ENCODE measurements around the gene BBX.
"Not testable (repeated sequence)": the region's sequence is repeated elsewhere in the genome, so short reads cannot be mapped to it uniquely, and the experiment has no call there.

BBX gene

DNA sequence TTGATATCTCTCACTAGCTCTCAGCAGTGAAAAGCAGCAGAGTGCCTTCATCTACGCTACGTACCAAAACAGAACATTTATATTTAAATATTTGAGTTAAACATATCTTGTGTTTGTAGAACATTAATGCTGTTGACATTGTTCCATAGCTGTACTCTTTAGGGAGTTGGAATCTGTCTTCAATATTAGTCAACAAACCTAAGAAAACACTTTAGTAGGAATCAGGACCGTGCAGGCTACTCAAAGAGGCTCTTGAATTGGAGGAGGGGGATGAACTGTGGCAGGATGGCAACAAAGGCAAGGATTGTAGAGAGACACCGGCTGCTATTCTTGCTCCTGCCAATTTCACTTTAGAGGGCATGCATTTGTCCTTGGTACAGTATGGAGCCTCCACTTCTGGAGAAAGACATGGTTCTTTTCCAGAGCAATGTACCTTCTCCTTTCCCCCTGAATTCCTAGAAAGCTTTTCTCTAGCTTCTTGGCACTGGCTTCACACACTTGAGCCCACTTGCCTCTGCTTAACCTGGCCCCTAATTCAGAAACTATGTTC, 302.1 kb downstream of the BBX start:
- FAIRE-seq (no peak), DNase-seq (ENCODE audit: insufficient read length, low spot score) (no peak)
- no peak for TF ChIP-seq POLR2A (IDR thresholded peaks at IDR 0.05; ENCODE audit: low read depth, low read length)

DNA sequence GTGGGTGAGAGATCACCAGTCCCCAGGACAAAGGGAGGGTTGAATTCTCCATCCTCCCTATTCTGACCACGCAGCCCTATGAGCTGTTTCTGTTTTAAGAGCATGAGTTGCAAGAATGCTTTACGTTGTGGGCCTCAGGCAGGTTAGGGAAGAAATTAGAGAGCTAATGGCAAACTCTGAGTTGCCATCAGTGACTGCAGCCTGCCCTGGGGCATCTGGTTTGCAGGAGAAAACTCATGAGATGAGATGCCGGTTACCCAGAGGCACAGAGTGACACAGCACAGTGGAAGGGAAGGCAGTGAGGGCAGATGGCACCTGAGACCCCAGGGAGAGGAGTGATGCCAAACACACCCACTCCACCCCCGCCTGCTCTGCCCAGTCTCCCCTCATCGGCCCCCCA, 302.8 kb downstream of the BBX start:
- FAIRE-seq (no peak), DNase-seq (ENCODE audit: insufficient read length, low spot score) (no peak)
- TF ChIP-seq POLR2A (IDR thresholded peaks at IDR 0.05; ENCODE audit: low read depth, low read length): no peak

DNA sequence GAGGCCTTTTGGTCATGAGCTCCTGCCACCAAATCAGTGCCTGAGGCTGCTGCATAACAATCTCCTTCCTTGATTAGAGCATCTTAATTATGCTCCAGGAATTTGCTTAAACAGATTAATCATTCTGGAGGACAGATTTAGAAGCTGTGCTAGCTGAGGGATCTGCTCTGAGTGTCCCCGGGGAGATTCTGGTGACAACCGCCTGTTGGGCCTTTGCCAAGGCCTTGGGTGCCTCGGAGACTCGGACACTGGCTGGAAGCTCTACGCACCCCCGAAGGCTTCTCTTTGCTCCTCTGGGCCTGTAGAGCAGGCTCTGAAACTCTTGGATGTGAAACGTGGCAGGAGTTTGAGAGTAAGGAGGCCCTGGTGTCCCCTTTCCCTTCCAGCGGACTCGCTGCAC, 304.0 kb downstream of the BBX start:
- DNase-seq (ENCODE audit: insufficient read length, low spot score) (no peak), FAIRE-seq (no peak)
- no peak for TF ChIP-seq POLR2A (IDR thresholded peaks at IDR 0.05; ENCODE audit: low read depth, low read length)

DNA sequence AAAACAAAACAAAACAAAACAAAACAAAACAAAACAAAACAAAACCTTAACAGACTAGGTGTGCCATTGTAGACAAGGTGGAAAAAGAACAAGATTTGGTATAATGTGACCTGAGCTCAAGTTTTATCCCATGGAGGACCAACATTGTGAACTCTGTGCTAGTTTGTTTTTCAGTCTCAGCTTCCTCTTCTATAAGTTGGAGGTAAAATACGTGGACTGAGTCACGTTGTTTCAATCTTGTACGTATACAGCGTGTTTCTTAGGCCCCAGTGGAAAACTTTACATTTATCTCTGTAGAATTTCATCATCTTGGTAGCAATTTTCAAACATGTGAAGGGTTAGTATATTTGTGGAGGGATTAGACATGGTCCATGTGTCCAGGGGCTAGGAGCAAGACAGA, 306.4 kb downstream of the BBX start:
- FAIRE-seq (no peak), DNase-seq (ENCODE audit: insufficient read length, low spot score) (no peak)
- no peak for TF ChIP-seq POLR2A (IDR thresholded peaks at IDR 0.05; ENCODE audit: low read depth, low read length)

DNA sequence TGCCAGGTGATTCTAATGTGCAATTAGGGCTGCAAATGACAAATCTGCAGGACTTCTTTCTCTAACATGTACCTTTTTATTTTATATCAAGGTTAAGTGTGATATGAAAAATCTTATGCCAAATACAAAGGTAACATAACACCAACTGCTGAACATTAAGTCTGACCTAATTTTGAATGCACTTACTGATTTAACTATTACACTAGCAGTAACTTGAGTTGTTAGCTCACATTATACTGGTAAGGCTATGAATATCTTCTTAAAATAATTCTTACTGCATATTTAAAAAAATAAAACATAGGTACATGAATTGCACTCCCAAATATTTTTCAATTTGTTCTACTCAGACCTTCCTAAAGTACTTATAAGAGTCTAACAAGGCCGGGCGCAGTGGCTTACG, 308.8 kb downstream of the BBX start:
- no peak for FAIRE-seq
- DNase-seq (ENCODE audit: insufficient read length, low spot score): no peak
- TF ChIP-seq POLR2A (IDR thresholded peaks at IDR 0.05; ENCODE audit: low read depth, low read length): no peak

DNA sequence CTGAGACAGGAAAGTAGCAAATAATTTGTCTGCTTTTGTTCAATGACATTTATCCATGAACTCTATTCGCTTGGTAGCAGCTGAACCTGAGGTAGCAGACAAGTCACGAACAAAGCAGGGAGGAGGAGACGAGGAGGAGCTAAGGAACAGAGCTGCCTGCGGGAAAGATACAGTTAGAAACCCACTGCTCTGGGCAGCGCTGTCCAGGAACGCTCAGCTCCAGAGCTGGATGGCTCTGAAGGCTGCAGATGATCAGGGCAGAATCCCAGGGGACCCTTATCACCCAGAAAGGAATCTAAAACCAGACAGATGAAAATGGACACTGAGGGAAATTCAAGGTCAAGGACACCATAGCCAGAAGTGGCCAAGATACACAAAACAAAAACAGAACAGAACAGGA, 310.3 kb downstream of the BBX start:
- FAIRE-seq: no peak
- DNase-seq (ENCODE audit: insufficient read length, low spot score): no peak
- TF ChIP-seq POLR2A (IDR thresholded peaks at IDR 0.05; ENCODE audit: low read depth, low read length): no peak

DNA sequence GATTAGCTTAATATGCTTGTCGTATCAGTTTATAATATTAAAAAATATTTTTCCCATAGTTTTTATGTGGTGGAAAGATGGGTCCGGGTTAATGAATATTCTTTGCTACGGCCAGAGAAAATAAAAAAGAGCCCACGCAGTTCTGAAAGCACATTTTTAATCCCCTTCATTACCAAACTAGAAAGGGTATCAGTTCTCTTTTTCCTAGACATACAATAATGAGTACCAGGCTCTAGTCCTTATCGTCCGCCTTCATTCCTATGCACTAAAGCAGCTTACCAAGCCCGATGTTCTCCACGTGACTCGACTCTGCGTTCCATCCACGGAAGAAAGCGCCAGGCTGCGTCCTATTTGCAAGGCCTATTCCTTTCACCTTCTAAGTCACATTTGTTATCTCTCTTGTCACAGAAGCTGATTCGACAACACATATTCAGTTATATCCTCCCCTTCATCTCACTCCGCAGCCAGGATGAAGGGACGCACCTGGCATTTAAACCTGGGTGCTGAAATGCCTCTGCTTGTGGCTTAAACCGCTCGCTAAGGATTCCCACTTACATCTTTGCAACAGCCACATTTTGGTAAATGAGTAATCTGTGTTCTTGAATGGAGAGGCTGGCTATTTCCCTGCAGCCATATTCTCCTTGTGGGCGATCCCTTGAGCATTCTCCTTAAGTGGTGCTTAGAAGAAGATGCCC, 311.1 kb downstream of the BBX start:
- FAIRE-seq (no peak), DNase-seq (ENCODE audit: insufficient read length, low spot score) (no peak)
- TF ChIP-seq POLR2A (IDR thresholded peaks at IDR 0.05; ENCODE audit: low read depth, low read length): no peak

DNA sequence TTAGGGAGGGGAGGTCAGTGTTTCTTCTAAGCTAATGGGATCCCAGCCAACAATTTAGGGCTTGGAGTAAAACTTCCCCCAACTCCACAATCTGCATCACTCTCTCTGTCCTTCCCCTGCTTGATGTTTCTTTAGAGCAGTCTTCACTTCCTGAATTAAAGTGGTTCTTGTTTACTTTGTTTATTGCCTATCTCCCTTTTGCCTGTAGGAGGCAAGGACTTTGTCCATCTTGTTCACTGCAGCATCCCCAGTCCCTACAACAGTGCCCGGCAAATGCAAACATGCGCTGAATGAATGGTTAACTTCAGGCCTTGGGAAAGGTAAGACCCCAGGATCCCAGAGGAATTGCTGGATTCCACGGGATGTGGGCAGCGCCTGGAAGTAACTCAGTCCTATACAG, 312.2 kb downstream of the BBX start:
- not testable (repeated sequence) for DNase-seq (ENCODE audit: insufficient read length, low spot score); FAIRE-seq

DNA sequence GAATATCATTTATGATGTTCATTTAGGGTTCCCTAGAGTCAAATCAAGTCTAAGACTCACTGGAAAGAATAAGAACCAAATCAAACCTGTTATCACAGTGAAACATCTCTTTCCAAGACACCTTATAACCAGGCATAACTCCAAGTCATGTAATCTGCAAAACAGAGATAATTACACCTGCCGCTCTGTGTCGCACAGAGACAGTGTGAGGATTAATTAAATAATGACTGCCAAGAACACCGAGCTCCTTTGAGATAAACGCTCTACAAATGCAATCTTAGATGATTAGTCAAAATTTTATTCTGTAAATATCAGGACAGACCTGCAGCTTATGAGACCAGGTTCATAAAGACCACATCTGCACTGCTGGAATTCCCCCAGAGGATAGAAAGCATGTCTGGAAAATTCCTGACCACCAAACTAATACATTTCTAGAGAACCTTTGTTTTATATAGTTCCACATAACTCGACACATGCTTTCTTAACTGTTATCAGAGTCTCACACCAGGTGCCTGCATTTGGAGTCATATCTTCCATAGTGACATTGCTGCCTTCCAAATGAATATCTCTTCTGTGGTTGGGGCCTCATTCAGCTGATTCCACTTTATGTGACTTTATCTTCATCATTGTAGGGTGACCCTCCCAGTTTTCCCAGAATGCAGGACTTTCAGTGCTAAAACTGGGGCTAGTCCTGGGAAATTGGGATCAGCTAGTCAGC, 315.3 kb downstream of the BBX start:
- DNase-seq (ENCODE audit: insufficient read length, low spot score): no peak
- no peak for FAIRE-seq
- no peak for TF ChIP-seq POLR2A (IDR thresholded peaks at IDR 0.05; ENCODE audit: low read depth, low read length)

DNA sequence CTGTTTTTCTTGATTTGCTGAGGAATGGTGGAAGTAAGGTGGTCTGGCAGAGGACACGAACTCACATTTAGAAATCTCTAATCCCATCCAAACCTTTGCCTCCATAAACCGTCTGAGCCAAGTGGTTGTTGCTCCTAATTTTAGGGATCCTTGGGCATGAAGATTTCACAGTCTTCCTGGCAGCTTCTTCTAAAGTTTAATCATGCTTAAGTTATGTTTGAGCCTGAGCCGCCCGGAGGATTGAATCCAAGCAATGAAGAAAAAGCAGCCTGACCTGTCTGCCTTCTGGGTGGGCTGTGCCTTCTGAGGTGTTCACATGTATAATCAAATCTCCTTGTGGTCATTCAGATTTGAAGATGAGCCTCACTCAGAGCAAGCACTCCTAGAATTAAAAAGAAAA, 319.1 kb downstream of the BBX start:
- FAIRE-seq (no peak), DNase-seq (ENCODE audit: insufficient read length, low spot score) (no peak)
- TF ChIP-seq POLR2A (IDR thresholded peaks at IDR 0.05; ENCODE audit: low read depth, low read length): no peak

DNA sequence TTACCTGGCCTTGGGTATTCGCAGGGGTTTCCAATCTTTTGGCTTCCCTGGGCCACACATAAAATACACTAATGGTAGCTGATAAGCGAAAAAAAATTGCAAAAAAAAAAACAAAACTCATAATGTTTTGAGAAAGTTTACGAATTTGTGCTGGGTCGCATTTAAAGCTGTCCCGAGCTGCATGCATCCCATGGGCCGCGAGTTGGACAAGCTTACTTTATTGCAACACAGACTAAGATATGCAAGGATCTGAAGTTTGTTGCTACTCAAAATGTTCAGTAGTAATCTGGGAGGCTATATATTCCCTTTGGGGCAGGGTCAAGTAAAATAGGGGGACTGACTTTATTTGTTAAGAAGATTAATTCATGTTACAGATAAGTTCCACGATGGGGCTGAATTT, 320.2 kb downstream of the BBX start:
- no peak for TF ChIP-seq POLR2A (IDR thresholded peaks at IDR 0.05; ENCODE audit: low read depth, low read length)
- FAIRE-seq: no peak
- no peak for DNase-seq (ENCODE audit: insufficient read length, low spot score)

DNA sequence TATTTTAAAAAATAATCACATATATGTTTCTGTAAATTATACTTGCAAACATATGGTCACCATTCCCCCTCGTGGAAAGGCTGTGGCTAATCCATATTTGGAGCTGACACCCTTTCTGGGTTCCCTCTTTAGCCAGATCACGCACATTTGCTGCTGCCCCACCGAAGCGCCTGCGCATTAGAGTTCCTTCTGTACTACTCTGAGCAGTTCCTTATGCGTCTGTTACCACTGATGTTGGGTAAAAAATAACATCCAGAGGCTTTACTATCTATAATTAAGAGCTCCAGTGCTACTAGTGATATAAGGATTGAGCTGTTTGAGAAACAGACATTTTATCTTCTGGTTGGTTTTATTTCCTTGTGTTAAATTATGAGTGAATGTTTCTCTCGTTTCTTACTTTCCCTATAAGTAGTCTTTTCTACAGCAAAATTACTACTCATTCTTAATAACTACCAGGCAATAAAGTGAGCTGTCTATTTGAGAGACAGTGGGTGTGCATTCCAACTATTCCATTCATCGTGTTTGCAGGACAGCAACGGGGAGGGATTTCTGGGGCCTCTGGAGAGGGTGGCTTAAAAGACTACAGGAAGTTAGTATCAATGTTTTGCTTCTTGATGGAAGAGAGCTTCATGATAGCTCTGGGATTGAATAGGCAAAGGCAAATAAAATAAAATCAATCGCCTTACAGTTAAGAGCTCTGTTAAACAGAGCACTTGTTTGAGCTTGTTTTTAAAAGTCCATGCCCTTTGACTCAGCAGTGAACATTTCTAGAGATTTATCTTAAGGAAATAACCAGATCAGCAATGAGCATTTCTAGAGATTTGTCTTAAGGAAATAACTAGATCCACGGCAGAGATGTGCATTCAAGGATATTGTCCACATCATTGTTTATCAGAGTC, 322.9 kb downstream of the BBX start:
- no peak for DNase-seq (ENCODE audit: insufficient read length, low spot score)
- FAIRE-seq: no peak
- TF ChIP-seq POLR2A (IDR thresholded peaks at IDR 0.05; ENCODE audit: low read depth, low read length): no peak

DNA sequence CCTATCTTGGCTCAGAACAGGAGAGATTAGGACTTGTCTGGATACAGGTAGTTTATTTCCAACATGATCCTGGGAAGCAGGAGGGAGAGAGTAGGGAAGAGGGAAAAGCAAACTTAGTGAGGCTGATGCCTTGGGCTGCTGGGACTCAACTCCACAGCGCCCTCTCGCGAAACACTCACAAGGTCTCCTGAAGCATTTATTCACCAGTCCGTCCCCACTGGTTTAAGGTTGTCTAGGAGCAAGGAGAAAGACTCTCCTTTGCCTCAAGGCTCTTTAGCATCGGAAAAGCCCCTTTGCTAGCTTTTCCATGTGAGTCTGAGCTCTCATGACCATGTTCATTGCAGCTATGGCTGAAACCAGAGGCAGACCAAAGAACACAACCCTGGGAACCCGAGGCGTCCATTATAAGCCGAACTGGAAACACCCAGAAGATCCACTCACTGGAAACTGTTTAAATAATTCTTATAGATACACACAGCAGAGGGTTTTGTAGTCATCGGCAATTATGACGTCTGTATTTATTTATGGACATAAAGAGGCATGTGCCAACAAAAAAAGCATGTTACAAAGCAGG, 323.6 kb downstream of the BBX start:
- TF ChIP-seq POLR2A (IDR thresholded peaks at IDR 0.05; ENCODE audit: low read depth, low read length): no peak
- peak; percentile 93 for FAIRE-seq
- DNase-seq (ENCODE audit: insufficient read length, low spot score): peak; percentile 38

DNA sequence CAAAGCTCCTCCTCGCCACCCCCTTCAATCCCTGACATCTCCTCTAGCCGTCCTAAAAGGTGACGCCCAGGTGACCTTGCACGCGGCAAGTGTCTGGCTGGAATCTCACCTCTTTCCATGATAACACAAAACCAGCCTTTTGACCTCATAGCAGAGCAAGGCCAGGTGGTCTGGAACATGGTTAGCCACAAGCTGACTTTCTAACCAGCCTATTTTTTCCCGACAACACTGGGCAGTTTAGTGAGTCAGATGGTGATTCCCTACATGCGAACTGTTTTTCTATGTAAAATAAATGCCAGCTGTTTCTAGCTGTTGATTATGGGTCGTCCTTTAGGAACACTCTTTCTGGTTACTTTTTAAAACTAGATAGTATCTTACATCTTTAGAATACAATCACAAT, 325.0 kb downstream of the BBX start:
- TF ChIP-seq POLR2A (IDR thresholded peaks at IDR 0.05; ENCODE audit: low read depth, low read length): no peak
- FAIRE-seq (no peak), DNase-seq (ENCODE audit: insufficient read length, low spot score) (no peak)

All from H54 (cell line).